HG03460 (cell line): ENCODE data around the gene CD163L1.
"Not testable (repeated sequence)": the region's sequence is repeated elsewhere in the genome, so short reads cannot be mapped to it uniquely, and the experiment has no call there.

Experiments used
- ATAC-seq: cut with Tn5 transposase; IDR thresholded peaks from one replicate; pipeline ENCODE4 v1.9.1; 2021; ENCODE audit not compliant: unreplicated experiment

The CD163L1 gene

DNA sequence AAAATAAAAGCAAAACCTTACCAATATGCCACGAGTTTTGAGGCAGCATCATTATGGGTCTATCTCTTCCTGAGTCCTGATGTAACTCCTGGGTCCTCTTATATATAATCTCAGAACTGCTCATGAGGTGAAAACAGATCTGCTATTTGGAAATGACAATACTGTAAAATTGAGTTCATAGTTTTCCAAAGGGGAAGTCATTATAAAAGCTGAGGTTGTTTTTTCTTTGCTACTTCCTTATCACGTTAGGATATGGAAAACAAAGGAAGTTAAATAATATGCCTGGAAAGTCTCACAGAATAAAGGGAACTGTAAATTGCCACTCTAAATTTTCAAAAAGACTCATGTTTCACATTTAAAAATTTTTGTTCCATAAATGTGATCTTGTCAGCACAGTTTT lies at the start of gene CD163L1:
TSS of gene CD163L1 (minus strand) at position 78 of the 400 bp plus-strand sequence. CDS start at position 52, 26 bp downstream.
- ATAC-seq, result no peak

GRCh38 chr12:7493006-7493405 lies 49.1 kb upstream of the CD163L1 start:
- no peak for ATAC-seq

- no peak for ATAC-seq
These were observed 42.6 kb upstream of the CD163L1 start for GRCh38 chr12:7486512-7486911.

- ATAC-seq, result no peak
These were observed 41.1 kb upstream of the CD163L1 start for GRCh38 chr12:7485095-7485494.

- no peak for ATAC-seq
These were observed 39.4 kb upstream of the CD163L1 start for GRCh38 chr12:7483343-7483742.

DNA sequence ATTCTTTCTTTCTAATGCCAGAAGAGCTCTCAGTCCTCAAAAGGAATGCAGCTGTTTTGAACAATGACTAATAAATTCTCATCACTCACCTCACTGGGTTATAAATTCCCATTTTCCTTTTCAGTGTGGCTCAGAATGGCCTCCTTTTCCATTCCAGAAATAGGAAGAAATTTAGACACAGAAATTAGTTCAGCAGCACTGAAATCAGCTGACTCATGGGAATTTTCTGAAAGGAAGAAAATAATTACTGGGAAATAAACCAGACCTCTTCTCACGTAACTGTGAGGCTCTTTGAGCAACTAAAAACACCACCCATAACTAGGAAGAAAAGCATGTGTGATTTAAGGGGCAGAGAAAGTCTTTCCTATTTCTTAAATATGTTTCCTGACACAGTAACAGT lies 35.8 kb upstream of the CD163L1 start:
- no peak for ATAC-seq

DNA sequence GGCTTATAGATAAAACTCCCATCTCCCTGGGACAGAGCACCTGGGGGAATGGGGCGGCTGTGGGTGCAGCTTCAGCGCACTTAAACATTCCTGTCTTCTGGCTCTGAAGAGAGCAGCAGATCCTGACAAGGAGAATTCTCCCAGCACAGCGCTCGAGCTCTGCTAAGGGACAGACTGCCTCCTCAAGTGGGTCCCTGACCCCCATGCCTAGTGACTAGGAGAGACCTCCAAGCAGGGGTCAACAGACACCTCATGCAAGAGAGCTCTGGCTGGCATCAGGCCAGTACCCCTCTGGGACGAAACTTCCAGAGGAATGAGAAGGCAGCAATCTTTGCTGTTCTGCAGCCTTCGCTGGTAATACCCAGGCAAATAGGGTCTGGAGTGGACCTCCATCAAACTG lies 28.1 kb upstream of the CD163L1 start:
- no peak for ATAC-seq

GRCh38 chr12:7460375-7461259 lies 16.7 kb upstream of the CD163L1 start:
- ATAC-seq, result no peak

GRCh38 chr12:7459973-7460372 lies 16.0 kb upstream of the CD163L1 start:
- ATAC-seq, result no peak

DNA sequence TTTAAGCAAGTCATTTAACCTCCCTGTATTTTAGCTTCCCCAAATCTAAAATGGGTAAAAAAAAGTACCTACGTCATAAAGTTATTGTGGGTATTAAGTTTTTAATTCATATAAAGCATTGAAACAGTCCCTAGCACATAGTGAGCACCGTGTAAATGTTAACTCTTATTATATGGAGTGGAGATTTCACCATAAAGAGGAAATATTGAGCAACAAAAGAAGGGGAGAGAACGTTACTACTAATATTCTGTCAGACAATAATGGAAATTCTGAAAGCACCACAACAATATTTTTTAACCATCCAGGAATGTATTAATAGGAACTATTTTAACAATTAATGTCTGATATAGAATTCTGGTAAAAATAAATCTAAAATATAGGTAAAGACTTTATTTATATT lies 7.8 kb upstream of the CD163L1 start:
- no peak for ATAC-seq

DNA sequence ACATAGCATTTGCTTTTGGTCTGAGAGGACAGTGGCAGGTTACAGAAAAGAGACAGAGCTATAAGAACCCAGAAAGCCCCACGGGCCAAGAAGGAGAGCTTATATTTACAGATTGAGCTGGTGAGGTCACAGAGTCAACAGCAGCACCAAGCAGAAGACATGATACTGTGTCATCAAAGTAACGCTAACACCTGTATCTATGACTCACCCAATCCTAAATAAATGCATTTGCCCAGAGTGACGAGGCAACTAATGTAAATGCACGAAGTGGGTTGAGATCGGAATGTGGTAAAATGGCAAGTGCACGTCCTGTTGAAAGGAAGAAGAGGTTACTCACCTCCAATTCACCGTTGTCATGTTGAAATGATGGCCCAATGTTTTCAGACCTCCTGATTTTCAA lies 6.7 kb upstream of the CD163L1 start:
- no peak for ATAC-seq

GRCh38 chr12:7448099-7448498 lies 4.1 kb upstream of the CD163L1 start:
- ATAC-seq, result no peak

DNA sequence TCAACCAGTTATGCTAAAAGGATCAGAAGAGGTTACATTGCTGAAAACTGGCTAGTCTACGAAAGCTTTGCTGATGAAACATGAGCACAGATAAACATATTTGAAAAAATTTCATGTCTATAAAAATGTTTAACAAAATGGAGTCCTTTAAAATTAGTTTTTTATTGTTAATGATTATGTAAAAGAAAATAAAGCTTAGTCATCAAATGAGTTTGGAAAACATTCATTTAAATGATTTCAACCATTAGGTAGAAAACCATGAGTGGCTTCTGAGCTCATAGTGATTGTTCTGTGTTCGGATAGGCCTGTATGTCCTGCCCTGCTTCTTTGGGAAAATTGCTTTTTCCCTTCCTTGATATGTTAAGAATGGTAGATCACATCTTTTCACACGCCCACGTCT lies 584 bp upstream of the CD163L1 start:
- ATAC-seq, result no peak

DNA sequence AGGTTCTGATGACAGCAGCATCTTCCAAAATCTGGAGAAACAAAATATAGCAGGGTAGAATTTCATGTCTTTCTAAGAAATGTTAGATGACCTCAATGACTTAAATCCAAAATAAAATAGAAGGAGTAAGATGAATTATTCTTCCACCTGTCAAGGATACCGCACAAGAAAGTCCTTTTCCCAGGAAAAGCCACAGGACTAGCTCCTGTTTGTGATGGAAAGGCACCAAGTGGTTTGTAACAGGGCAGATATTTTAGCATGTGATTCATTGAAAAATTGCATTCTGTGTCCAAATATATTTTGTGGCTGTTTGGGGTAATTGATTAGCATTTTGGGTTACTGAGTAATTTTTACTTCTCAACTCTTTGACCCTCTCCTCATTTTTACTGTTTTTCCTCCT lies 2.7 kb downstream of the CD163L1 start:
- ATAC-seq, result no peak

- no peak for ATAC-seq
These were observed 4.1 kb downstream of the CD163L1 start for GRCh38 chr12:7439579-7440505.

DNA sequence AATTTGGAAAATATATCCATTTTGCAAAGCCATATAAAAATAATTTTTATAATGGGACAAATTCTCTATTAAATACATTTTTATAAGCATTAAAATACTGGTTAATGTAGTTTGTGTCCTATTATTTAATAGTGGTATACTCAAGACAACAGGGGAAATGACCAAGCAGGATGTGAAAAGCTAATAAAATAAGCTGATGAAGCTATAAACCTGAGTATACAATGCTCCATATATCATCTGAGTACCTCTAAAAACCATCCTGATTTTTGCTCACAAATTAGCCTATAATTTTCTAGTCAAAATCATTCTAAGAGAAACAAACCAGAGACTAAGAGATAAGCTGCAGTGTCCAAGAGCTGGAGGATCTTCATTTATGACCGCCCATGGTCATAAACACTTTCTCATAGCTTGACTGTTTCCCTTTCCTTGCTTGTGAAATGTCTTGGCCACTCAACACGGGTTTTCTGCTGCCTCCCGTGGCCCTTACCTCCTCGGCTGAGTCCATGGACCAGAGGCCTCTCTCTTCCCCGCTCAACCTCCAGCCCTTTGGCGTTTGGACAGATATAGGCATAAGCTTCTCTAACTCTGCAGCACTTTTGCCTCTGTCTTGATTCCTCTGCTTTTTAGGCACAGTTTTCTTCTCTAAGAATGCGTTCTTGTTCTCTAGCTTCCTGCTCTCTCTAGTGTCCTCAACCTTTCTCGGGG lies 5.5 kb downstream of the CD163L1 start:
- ATAC-seq, result not testable (repeated sequence)

DNA sequence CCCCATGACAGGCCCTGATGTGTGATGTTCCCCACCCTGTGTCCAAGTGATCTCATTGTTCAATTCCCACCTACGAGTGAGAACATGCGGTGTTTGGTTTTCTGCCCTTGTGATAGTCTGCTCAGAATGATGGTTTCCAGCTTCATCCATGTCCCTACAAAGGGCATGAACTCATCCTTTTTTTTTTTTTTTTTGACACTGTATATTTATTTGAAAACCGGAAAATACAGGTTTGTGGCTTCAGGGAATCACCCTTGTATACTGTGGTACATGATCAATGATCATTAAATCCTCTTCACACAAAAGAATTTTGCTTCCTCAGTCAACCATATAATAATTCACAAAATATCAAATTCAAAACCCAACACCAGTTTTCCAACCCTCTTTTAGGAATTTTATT lies 6.5 kb downstream of the CD163L1 start:
- ATAC-seq, result not testable (repeated sequence)

DNA sequence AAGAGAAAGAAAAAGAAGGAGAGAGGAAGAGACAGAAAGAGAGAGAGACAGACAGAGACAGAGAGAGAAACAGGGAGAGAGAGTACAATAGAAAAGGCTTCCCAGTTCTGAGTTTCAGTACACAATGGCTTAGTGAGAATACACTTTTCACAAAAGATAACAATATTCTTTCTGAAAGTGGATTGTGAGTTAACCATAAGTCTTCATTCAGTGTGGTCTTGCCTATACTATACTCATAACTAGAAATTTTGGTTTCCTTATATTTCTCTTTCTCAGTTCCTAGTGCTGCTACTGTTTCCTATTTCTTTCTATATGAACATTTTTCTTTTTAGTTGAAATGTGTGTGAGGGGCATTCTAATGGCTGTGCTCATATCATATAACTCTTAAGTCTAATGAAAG lies 9.3 kb downstream of the CD163L1 start:
- ATAC-seq, result no peak

DNA sequence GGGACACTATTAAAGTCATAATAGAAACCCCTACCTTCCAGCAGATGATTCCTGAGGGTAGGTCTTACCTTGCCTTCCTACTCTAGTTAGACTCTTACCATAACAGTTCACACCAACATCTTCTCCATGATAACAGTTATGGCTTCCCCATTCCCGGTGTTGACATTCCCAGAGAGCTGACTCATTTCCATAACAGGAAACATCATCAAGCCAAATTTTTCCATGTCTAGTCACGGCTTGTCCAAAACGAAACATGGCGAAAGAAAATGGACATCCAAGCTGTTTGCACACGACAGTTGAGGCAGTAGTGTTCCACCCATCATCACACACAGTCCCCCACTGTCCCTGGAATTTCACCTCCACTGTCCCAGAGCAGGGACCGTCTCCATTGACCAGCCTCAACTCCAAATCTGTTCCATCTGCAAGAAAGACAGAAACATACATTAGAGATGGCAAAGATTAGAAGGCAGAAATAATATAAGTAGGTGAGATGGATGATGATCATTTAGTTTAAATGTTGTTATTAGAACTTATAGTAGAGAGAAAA lies 10.6 kb downstream of the CD163L1 start:
- no peak for ATAC-seq

- no peak for ATAC-seq
These were observed 11.8 kb downstream of the CD163L1 start for GRCh38 chr12:7431993-7432685.
